NCI-H460 (cell line): ENCODE measurements around the gene STXBP4. TPM values are rescaled to one million over a fixed set of nuclear protein-coding genes. Genes with fewer than 3 reads are reported as not detected.

Experiments
- DNase-seq: peaks from one replicate; pipeline ENCODE4 v3.0.0-alpha.2; 2016; ENCODE audit warnings: low read depth; ENCODE audit errors: extremely low read depth
- total RNA-seq: library from RNA; depleted of rRNA; stranded (reverse); fragments of >200 nt; shearing (Covaris generic); gene quantifications from 2 replicates; pipeline ENCODE4 v1.2.3, GENCODE V29; 2014

The STXBP4 gene
- total RNA-seq, 1 experiment from 2014 or later = 17.5 TPM

DNA sequence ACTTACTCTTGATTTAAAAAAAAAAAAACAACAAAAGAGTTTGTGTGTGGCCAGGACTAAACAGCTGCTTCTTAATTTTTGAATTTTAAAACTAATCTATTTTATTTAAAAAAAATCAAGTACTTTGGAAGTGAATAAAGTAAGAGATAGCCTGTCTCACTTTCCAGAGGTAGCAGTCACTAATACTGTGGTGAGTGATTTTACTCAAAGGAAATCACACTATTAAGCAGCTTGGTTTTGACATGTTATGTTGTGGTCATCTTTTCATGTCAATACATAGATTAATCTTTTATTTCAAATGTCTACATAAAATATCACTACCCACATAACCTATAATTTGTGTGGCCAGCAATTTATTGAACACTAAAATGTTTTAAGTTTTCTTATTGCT is 194.0 kb downstream of the STXBP4 start:
- DNase-seq = no peak

DNA sequence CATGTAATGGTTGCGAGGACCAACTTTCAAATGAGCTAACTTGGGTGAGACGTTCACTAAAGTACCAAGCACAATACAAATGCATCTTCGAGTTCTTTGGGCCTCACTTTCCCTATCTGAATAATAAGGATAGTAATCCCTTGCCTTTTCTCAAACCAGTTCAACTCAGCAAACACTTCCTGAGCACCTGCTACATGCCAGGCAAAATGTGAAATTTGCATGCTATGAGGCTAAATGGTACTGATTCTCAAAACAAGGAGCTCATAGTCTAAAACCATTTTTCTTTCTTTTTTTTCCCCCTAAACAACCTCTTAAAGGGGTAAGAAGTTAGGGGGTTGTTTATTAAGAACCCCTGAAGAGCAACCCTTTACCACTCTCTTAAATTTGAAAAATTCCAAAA is 194.8 kb downstream of the STXBP4 start:
- DNase-seq = no peak

- DNase-seq = no peak
These were observed 197.9 kb downstream of the STXBP4 start for GRCh38 chr17:55166506-55166905.

DNA sequence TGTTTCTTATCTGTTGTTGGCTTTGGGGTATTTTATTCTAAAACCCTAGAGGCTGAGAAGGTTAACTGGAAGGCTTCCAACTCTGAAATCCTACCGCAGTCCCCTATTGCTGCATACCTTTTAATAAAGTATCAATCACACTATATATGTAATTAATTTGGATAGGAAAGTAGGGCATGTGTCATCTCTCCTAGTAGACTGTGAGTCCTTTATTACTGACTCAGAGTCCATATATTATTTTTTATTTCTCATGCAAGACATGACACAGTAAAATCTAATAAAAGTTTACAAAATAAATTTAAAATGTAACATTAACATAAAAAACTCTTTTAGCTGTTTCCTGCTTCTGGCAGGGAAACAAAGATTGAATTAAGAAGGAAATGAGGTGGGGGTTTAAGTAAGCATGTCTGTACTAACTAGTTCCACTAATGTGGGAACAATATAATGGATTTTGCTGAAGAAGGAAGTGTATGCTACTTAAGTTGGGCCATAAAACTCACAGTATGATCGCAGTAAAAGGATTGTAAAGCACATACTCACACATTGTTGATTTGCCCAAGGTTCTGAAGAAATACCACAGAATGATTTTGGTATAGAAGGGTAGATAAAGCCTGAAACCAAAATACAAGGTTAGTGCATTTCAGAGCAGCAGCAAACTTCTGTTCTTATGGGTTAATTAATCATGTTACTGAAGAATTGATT is 198.6 kb downstream of the STXBP4 start:
- no peak for DNase-seq

DNA sequence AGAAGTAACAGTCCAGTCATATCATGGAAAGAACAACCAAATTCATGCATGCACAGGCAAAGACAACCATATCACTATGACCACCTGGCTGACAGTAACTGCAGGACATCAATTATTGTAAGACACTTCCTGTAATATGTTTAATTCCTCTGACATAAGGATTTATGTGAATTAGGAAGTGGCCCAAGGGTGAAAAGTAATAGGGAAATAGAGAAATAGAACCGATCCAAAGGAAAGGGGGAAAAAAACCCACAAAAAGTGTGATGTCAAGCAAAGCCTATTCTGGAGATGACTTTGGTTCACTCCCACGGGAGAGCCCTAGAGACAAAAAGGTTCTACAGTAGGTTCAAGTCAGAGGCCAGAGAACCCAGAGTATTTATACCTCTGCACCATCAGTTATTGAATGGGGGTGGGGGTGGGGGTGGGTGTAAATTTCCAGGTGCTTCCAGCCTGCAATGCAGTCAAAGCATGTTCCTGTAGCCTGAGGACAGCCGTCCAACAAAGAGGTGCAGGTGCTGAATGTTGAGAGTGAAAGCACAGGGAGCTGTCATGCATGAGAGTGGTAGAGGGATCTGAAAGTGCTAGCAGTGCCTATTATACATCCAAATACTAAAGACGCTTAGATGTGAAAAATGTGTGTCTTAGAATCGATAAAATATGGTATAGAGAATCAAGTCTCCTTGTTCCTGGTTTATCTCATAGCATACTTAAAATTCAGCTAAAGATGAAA is 200.6 kb downstream of the STXBP4 start:
- no peak for DNase-seq

DNA sequence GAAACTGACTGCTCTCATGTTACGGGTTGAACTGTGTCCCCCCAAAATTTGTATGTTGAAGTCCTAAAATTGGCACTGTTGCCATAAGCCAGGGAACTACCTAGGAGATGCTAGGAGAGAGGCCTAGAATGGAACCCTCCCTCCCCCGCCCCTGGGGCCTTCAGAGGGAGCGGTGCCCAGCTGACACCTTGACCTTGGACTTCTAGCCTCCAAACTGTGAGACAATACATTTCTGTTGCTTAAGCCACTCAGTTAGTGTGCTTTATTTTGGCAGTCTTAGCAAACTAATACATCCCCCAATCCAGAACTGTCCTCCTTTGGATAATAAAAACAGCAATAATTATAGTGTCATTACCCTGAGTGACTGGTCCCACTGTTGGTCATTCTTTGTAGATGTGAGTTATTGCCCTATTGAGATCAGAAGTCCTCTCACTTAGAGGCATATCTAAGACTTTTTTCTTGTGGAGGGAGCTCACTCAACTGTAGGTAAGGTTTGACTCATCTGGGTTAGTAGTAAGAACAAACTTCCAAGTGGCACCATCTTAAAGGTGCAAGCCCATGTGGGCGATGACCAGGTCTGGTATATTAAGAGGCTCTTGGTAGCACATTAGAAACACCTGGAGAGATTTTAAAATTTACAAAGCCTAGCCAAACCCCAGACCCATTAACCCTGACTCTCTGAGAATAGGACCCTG is 203.2 kb downstream of the STXBP4 start:
- DNase-seq = no peak

GRCh38 chr17:55172612-55173011 is 204.0 kb downstream of the STXBP4 start:
- DNase-seq = no peak

- no peak for DNase-seq
These were observed 205.6 kb downstream of the STXBP4 start for GRCh38 chr17:55174133-55174532.

DNA sequence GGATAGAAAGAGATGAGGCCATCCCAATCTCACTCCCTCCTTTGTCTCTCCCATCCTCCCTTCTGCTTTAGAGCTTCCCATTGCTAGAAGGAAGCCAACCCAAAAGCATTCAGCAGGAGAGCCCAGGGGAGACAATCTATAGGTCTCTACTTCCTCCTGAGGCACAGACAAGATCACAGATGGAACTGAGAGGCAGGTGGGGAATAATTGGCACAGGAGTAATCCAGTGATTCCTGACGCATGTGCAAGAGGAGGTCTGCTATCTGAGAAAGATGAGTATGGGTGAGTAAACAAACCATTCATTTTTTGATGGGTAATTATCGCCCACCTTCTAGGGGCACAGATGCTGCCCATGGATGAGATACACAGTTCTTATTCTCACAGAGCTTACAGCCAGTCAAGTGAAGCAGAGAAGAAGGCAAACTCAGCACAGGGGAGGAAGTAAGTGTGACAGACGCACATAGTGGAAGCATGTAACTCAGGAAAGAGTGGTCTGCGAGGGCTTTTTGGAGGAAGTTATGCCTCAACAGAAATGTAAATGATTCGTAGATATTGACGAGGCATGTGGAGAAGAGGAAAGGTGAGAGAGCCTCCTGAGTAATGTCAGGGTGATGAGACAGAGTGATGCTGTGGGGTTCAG is 207.3 kb downstream of the STXBP4 start:
- DNase-seq = no peak

DNA sequence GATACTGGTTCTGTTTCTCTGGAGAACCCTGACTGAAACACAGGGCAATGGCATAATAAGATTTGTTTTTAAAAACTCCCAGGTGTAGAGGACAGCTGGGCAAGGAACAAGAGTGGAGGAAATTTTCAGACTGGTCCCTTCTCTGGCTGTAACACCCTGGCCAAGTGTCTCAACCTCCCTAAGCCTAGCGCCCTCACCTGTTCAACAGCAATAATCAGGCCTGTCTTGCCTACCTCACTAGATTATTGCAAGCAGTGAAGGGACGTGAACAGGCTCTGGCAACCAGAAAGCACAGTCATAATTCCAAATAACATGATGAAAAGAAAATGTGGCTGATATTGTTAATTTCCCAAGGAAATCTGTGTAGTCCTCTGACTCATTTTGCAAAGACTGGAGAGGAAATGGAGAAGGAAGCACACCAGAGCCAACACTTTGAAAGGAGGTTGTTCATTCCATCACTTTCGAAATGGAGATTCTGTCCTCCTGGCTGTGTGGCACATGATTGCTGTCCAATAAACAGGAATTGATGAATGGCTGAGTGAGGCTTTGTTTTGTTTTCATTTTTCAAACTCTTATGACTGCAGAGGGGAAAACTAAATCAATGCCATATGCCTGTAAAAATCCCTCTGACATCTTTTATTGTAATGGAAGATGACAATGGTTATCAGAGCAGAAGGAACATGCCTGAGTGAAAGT is 208.7 kb downstream of the STXBP4 start:
- DNase-seq = no peak

DNA sequence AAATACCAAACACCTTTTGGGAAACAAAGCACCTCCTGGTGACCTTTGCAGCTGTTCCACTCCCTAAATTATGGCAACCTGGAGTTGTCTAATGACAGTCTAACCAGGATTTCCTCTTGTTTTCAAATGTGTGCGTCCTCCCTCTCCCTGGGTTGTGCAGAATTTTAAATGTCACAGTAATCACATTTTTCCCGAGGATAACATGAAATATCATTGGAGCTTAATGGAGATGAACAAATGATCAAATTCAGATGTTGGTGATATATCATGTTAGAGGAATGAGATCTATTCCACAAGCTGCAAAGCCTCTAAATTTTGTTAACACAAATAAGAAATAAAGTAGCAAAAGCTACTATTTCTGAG is 209.3 kb downstream of the STXBP4 start:
- no peak for DNase-seq

- DNase-seq = no peak
These were observed 218.6 kb downstream of the STXBP4 start for GRCh38 chr17:55186937-55187770.

- DNase-seq = no peak
These were observed 222.2 kb downstream of the STXBP4 start for GRCh38 chr17:55190748-55191147.

DNA sequence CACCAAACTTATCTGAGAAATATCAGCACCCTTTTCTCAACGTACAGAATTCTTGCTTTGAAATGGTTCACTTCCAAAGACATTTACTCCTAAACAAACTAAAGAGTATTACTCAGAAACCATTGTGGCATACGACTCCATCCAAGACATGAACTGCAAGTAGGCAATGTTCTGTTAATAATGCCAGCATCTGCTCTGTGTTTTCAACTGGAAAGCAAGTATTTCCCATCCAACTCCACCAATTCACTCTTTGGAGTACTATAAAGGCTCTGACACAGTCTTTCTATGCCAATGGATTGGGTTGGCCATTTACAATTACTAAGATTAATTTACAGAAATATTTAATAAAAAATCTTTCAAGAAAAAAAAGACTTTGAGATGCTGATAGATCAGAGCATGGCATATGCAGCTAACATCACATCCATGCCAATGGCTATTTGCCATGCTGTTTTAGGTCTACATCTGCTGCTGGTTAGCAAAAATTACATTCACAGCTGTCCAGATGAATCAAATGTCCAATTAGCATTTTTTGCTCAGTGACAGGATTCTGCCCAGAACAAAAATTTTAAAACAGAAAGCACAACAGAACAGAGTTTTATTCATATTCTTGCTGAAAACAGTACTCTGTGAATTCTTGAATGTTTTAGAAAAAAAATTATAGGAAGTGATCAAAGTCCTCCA is 230.3 kb downstream of the STXBP4 start:
- no peak for DNase-seq

GRCh38 chr17:55200904-55201303 is 232.3 kb downstream of the STXBP4 start:
- DNase-seq = no peak

- DNase-seq = no peak
These were observed 232.9 kb downstream of the STXBP4 start for GRCh38 chr17:55201308-55201932.

DNA sequence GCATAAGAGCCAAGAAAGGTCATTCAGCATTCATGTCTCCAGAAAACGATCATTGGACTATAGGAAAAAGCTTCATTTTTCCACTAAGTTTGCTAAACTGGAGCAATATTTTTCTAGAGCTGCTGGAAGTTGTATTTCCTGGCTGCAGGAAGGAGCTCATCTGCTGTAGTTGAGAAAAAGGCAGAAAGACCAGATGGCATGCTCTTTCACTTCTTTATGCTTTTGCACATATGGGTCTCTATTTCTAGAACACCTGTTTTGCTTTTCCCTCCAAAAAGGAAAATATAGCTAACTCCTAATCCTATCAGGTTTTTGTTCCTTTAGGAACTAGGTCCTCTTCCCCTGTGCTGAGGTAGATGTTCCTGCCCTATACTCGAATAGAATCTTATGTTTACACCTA is 234.3 kb downstream of the STXBP4 start:
- DNase-seq = no peak

DNA sequence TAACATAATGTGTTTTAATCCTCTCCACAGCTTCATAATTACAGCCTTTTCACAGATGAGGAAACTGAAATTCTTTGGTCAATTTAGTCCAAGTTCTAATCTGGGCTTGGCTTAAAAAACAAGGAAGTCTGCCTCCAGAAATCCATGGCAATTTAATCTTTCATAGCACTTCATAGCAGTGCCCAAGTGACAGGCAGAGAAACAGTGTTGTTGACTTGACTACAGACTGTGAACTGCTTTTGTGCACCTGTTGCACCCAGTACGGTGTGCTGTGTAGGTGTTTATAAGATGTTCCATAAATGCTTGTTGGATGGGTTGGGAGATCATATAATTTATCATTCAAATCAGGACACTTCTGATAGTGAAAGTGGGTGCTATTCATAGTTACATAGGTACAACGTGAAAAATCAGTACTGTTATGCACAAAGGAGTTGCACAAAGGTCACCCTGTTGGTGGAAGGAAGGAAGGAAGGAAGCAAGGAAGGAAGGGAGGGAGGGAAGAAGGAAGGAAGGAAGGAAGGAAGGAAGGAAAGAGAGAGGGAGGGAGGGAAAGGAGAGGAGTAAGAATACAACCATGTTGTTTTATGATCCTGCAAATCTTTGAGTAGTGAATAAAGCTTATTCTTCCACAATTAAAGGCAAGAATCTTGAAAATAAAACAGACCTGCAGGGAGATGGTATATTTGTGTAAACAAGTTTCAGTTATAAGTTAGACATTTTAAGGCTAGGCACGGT is 239.7 kb downstream of the STXBP4 start:
- no peak for DNase-seq
